Measurements from ENCODE around the gene ITGA8.

DNA sequence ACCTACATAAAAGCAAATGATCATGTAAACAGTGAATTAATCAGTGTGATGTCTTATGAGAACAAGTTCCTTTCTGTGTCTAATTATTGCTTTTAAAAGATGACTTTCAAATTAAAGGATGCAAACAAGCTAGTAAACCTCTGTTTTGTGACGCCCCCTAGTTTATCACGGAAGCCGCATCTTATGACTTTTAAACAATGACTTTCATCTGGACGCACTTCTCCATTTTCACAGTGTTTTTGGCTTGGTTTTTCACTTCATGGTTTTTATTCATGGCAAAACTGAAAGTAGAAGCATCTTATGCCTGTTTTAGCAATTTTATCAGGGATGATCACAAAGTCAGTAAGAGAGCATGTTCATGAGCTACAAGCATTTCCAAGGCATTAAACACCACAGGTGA, 35.0 kb downstream of the ITGA8 start:
- TF ChIP-seq, protein P1, sequence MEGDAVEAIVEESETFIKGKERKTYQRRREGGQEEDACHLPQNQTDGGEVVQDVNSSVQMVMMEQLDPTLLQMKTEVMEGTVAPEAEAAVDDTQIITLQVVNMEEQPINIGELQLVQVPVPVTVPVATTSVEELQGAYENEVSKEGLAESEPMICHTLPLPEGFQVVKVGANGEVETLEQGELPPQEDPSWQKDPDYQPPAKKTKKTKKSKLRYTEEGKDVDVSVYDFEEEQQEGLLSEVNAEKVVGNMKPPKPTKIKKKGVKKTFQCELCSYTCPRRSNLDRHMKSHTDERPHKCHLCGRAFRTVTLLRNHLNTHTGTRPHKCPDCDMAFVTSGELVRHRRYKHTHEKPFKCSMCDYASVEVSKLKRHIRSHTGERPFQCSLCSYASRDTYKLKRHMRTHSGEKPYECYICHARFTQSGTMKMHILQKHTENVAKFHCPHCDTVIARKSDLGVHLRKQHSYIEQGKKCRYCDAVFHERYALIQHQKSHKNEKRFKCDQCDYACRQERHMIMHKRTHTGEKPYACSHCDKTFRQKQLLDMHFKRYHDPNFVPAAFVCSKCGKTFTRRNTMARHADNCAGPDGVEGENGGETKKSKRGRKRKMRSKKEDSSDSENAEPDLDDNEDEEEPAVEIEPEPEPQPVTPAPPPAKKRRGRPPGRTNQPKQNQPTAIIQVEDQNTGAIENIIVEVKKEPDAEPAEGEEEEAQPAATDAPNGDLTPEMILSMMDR (conservative IDR thresholded peaks at IDR 0.05; ENCODE audit: low read depth, low read length) = no peak
- no peak for TF ChIP-seq EZH2 (IDR thresholded peaks at IDR 0.05; ENCODE audit: borderline replicate concordance, low read depth, low read length, poor library complexity, severe bottlenecking)
